NOMO-1 (cell line): Measurements from ENCODE around the gene SPATA33.

Experiments used
- DNase-seq, 2 experiments: peaks; one replicate each; lab custom pipeline; 2025; ENCODE audit not compliant: unreplicated experiment in 2 of 2; lab: John Stamatoyannopoulos, UW

Gene SPATA33

DNA sequence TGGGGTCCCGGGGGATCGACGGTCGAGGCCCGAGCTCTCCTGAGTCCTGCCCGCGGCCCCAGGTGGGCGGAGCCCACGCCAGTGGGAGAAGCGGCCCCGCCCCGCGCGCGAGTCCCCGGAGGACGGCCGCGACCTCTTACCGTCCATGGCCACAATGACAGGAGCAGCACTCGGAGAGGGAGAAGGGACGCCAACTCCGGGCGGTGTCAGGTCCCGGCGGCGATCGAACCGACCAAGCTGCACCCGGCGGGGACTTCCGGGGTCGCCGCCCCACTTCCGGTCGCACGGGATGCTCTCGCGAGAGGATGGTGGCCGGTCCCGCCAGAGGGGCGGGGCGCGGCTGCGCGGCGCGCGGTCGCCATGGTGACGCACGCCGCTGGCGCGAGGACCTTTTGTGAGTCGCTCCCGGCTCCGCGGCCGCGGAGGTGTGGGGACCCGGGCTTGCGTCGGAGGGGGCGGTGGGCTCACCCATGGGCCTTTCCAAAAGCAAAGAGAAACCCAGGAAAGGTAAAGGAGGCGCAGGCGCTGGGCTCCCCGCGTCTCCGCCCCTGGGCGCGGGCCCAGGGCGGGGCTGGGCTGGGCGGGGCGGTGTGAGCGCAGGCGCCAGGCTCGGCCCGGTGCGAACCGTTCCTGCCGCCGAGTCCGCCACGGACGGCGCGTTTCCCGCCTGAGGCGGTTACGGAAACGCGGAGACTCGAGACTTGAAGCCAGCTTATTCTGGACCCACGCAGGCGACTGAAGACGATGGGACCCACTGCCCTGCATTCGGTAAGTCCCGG is at the start of gene SPATA33, which contains the start of gene CHMP1A:
Gene SPATA33, plus strand, starts transcription at position 395 of the 779 bp plus-strand sequence. Its CDS starts 76 bp downstream, at position 471.
Gene CHMP1A, minus strand, starts transcription at position 267 of the 779 bp plus-strand sequence. Its CDS starts 120 bp downstream, at position 147.
- DNase-seq: peak; percentile 70 to 78

DNA sequence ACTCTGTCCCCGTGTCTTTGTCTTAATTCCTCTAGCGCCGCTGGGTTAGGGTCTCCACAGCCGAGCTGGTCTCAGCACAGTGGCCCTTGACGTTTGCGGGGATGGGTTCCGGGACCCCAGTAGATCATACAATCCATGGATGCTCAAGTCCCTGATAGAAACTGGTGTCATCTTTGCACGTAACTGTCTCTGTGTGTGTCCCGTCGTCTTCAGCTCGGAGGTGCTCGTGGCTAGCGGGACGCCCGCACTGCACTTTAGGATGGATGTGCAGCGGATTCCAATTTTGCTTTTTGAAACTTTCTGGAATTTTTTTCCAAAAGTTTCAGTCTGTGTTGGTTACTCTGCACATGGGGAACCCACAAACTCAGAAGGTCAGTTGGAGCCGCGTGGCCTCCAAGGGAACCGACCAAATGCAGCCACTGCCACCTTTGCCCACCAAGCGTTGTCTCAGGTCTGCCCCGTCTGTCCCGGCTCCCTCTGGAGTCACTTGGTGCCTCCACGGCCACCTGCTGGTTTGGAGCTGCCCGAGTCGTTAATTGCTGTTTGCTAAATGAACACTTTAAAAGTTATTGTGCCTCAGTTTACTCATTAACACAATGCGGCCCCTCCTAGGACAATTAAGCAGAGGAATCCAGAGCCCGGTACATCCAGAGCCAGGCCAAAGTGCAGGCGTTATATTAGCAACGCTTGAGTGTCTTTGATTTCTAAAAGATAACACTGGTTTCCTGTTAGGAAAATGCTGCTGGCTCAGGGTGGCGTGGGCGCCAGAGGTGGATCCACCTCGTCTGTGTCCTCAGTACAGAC is 49.5 kb upstream of the SPATA33 start:
- no peak for DNase-seq

DNA sequence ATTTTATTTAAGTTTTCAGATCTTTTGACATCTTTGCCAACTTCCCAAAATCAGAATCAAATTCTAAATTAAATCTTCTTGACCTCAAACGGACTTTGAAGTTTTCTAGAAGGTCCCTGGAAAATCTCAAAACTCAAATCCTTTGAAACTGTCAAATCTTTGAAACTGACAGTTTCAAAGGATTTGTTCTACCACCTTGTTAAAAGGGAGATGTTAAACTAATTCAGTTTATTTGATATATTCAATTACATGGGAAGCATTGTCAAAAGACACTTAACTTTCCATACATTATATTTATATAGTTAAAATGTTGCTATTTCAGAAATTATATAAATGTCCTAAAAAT is 47.6 kb upstream of the SPATA33 start:
- DNase-seq: no peak

DNA sequence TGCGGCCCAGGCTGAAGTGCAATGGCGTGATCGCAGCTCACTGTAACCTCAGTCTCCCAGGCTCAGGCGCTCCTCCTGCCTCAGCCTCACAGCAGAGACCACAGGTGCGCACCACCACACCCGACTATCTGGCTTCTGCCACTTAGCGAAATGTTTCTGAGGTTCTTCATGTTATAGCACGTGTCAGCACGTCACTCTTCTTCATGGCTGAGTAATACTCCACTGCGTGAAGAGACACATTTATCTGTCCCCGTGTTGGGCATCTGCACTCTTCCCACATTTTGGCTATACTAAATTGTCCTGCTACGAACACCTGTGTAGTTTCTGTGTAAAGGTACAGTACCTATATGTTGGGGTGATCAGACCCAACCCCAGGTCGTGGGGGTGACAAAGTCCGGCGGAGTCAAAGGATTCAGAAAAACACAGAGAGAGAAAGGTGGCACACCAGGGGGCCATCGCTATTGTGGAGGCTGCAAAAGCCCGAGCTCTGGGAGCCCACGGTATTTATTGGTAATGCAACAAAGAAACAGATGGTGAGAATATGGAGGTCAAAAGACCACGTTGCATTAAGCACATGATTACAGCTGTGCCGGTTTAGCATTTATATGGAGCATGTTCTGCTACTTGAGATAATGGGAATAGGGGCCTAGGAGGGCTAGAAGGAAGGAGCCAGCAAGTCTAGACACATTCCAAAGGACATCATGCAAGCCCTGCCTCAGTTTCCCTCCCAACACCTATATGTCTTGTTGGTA is 45.0 kb upstream of the SPATA33 start:
- DNase-seq: no peak

DNA sequence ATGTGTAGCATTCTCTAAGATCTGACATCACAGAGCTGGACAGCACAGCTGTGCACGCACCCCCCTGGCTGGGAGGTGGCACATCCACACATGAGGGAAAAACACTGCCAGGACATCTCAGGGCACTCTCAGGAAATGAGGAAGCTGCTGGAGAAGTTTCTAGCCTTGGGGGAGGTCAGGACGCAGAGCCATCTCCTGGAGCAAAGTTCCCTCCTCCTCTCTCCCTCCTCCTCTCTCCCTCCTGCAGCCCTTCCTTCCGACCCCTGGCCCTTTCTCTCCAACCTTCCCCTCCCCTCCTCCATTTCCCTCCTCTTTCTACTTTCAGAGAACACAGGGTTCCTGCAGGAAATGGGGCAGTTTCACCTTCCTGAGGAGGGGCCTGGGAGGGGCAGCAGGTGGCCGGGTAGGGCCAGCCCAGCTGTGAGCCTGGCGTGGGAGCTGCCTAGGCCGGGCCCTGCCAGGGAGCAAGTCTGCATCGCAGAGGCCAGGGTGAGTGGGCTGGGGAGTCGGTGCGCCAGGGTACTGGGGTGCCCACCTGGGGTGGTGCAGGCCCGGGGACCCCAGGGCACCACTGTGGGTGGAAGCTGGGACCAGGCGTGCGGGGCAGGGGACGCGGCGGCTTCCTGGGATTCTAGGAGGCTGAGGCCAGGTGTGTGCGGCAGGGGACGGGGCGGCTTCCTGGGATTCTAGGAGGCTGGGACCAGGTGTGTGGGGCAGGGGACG is 44.2 kb upstream of the SPATA33 start, which contains the start of gene DPEP1:
Gene DPEP1, plus strand, starts transcription at position 412 of the 723 bp plus-strand sequence. CDS start 16,769 bp downstream, outside the sequence.
- no peak for DNase-seq

DNA sequence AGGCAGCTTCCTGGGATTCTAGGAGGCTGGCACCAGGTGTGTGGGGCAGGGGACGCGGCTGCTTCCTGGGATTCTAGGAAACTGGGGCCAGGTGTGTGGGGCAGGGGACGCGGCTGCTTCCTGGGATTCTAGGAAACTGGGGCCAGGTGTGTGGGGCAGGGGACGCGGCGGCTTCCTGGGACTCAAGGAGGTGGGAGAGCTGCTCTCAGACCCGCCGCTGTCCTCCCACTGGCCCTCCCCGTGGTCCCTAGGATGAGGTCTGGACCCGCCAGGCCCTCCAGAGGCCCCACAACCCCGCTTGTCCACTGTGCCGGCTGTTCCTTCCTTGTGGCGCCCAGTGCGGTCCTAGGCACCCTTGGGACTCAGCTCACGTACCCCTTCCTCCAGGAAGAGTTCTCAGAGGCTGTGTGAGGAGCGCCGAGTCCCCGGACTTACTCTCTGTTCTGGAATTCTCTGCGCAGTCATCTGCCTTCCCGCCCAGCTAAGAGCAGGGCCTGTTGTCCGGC is 43.6 kb upstream of the SPATA33 start:
- no peak for DNase-seq

DNA sequence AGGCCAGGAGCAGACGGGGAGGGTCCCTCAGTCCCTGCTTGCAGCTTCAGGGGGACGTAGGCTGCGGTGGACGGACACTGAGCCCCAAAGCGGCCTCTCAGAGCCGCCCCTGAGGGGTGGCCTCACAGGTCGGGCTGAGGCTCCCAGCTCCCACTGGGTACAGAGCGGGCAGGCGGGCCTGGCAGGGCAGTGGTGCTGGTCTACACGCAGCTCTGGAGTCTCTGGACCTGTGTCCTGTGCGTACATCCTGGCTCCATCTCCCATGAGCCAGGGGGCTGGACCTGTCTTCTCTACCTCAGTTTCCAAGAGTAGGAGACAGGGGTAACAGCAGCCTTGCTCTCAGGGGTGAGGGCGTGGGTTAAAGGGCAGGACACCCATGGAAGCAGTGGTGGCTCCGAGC is 42.5 kb upstream of the SPATA33 start:
- DNase-seq: no peak

DNA sequence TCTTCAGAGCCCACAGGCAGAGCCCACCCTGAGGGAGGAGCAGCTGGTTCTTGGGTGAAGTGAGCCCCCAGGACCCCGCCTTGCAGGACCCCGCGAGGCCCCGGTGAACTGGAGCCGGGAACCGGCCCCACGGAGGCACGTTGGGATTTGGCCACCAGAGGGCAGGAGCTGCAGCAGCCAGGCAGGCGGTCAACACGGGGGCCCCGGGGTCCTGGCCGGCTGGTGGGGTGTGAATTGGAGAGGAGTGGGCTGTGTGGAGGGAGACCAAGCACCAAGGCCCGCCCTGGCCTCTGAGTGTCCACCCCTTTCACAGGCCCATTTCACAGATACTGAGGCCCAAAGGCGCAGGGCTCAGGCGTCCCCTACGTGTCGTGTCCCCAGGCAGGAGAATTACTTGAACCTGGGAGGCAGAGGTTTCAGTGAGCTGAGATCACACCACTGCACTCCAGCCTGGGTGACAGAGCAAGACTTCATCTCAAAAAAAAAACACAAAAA is 42.0 kb upstream of the SPATA33 start:
- peak; percentile 9 to 14 for DNase-seq

DNA sequence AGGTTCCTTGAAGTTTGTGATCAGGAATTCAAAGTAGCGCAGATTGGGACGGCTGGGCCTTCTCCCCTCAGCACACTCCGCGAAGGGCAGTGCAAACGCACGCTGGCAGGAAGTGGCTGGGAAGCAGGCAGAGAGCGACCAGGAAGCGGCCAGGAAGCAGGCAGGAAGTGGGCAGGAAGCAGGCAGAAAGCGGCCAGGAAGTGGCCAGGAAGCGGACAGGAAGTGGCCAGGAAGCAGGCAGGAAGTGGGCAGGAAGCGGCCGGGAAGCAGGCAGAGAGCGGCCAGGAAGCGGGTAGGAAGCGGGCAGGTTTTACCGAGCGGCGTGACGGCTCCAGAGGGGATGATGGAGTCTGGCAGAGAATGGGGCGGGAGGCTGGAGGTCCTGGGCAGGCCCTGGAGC is 41.0 kb upstream of the SPATA33 start:
- no peak for DNase-seq

DNA sequence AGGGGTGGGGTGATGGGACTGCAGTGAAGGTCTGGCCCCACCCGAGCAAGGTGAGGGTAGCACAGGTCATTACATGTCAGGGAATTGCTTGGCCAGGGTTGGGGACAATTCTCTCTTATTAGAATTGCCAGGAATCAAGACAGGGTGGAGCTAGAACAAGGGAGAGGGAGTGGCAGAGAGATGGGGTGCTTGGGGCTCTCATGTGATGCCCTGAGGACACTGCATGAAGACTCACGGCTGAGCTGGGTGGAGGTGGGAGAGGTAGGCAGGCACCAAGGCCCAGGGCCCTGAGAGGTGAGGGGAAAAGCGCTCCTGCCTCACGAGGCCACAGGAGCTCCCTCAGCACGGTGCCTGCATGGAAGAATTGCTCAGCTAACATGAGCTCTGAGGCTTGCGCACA is 40.6 kb upstream of the SPATA33 start:
- DNase-seq: no peak

DNA sequence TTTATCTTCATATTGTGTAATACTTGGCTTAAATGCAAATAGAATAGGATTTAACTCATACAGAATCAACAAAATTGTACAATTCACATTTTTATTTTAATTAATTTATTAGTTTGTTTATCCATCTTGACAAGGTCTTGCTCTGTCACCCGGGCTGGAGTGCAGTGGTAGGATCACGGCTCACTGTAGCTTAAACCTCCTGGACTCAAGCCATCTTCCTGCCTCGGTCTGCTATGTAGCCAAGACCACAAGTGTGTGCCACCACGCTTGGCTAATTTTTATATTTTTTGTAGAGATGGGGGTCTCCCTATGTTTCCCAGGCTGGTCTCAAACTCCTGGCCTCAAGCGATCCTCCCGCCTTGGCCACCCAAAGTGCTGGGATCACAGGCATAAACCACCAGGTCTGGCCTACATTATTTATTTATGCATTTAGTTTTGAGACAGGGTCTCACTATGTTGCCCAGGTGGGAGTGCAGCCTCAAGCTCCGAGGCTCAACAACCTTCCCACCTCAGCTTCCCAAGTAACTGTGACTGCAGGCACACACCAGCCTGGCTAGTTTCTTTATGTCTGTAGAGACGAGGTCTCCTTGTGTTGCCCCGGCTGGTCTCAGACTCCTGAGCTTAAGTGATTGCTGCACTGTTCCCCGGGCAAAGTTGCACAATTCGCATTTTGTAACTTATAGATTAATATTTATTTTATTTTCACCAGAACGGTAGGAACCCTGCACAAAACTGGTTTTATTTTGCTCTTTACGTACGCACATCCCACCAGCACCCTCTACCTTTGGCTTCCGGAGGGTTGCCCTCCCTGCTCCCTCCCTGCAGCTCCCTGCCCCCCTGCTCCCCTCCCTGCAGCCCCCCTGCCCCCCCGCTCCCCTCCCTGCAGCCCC is 39.3 kb upstream of the SPATA33 start:
- DNase-seq: no peak

DNA sequence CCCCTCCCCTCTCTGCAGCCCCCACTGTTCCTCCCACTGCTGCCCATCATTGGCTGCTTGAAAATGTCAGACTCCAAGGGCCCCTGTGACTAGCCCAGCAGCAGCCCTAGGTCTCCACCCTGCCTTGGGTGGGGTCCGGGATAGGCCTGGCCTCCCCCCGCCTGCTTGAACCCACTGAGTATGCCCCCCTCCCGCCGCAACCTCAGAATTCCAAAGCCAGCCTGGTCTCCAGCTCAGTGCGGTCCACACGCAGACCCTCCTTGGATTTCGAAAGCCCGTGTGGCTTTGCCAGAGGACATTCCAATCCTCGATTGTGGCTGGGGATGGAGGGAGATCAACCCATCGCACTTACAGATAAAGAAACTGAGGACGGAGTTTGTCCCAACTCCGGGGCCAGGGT is 37.8 kb upstream of the SPATA33 start:
- no peak for DNase-seq

DNA sequence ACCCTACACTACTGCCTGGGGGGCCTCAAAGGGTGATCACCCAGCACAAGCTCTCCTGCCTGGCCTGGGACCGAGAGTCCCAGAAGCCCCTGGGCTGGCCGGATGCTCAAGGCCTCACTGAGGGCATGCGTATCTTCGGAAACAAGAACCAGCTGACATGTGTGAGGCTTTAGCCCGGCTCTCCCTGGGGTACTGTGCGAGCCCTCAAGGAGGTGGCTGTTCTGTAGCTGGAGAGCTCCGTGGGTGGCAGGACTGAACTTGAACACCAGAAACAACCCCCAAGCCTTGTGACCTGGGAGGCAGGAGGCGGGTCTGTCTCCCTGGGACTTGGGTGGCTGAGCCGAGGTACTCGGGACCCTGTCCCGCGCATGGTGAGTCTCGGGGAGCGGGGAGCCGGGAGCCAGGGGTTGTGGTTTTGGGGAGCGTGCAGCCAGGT is 37.2 kb upstream of the SPATA33 start:
- DNase-seq: no peak

DNA sequence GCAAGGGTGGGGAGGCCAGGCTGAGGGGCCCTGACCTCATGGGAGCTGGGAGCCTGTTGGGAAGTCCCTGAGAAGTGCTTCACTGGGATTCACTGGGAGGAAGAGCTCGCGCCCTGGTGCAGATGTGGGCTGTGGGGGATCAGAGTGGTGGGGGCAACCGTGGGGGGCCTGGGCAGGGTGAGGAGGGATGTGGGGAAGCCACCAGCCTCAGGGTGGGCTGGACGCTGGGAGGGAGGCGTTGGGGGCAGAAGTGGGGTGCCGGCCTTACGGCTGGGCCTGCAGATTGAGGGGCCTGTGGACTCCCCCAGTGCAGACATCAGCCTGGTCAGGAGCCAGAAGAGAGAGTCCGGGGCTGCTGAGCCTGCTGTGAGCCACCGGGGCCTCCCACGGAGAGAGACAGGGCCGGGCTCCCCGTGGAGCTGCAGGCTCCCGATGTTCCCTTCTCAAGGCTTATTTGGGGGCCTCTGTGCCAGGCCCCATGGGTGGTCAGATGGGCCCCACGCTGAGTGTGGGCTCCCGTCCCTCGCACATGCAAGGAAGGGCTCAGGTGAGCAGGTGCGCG is 36.4 kb upstream of the SPATA33 start:
- DNase-seq: no peak

DNA sequence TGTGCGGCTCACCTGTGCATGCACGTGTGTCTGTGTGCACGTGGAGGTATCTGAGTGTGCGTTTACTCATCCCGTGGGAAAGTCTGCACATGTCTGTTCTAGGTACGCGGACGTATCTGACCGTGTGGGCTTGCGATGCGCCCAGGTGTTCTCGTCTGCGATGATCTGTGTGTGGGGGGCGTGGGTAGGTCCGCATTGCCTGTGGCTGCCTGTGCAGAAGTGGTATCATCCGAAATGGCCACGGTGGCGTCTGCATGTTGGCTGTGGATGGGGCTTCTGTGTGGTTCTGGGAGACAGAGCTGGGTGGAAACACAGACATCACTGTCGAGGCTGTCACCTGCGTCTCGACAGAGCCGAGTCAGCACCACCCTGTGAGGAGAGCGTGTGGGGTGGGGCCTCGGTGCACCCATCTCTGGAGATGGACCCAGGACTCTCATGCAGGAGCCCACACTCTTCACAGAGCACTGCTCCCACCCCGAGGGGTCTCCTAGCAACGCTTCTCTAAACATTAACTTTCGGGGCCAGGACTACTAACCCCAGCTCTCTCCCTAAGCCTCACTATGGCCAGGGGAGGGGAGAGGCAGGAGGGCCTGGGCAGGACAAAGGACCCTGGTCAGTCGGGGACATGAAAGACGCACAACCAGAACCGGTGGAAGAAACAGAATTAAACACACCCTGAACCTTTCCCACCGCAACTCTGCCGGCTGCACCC is 35.8 kb upstream of the SPATA33 start:
- DNase-seq: no peak

DNA sequence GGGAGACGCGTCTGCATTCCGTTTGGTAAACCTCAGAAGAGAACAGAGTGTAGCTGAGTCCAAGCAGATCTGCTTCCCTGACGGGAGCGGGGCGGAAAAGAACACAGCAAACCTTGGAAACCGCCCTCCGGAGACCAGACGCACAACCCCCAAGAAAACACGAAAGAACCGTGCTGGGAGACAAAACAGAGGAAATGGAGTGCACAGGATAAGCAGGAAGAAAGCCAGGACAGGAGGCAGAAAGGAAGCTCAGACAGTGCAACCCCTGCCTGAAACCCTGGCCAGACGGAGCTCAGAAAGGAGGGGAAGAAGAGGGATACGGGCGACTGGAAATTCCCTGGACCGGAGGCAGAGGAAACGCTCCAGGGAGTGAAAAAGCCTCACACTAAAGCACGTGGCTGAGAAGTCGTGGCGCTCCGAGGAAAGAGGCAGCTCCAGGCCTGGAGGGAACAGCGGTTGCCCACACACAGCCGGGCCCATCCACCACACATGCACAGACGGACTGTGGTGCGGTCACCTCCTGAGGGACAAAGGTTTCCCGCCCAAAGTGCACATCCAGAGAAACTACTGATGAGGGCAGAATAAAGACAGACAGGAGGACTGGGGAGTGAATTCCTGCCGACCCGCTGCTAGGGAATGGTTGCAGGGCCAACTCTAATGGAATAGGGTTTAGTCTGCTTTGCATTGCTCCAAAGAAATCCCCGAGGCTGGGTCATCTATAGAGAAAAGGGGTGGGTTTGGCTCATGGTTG is 34.0 kb upstream of the SPATA33 start:
- no peak for DNase-seq
